Measurements from ENCODE around the gene NLRC3. TPM values are rescaled to one million over a fixed set of nuclear protein-coding genes. Genes with fewer than 3 reads are reported as not detected.

Gene NLRC3
- total RNA-seq, 1 donor from 2014 or later = 0.04 TPM

DNA sequence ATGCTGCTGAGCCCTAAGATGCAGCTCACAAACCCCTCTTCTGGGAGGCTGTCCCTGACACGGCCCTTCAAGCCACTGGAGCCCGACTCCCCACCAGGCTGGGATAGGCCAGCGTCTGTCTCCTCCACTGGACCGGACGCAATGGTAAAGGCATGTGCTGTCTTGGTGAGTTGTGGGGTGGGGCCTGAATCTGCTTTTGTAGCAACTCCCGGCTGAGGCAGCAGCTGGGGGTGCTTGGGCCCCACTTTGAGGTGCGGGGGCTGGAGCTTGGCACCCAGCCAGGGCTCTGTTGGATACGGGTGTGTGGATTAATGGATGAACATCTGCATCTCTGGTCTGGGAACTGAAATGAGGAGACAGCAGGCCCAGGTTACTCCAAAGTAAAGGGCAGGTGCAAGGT is 3.5 kb upstream of the NLRC3 start:
- DNase-seq (ENCODE audit: low read depth) = no peak
- Histone ChIP-seq H3K27me3 (ENCODE audit: control insufficient read depth, insufficient read depth, low read length) (no peaks in the 10 kb centered on the region), H3K36me3 (ENCODE audit: control insufficient read depth, insufficient read depth, low read length) (no peaks in the 10 kb centered on the region), H3K4me3 (ENCODE audit: low read depth, low read length) (no peak overlapping the region)
- no peak for TF ChIP-seq CTCF (IDR thresholded peaks at IDR 0.05; ENCODE audit: insufficient read depth, low read length, poor library complexity, severe bottlenecking)

GRCh38 chr16:3580251-3580651 is 3.0 kb upstream of the NLRC3 start:
- H3K36me3 ChIP-seq (ENCODE audit: control insufficient read depth, insufficient read depth, low read length) = no peaks in the 10 kb centered on the region
- no peak for DNase-seq (ENCODE audit: low read depth)
- H3K4me3 ChIP-seq (ENCODE audit: low read depth, low read length) = no peak overlapping the region
- H3K27me3 ChIP-seq (ENCODE audit: control insufficient read depth, insufficient read depth, low read length) = no peaks in the 10 kb centered on the region
- TF ChIP-seq CTCF (IDR thresholded peaks at IDR 0.05; ENCODE audit: insufficient read depth, low read length, poor library complexity, severe bottlenecking) = no peak

- no peaks in the 10 kb centered on the region for H3K36me3 ChIP-seq (ENCODE audit: control insufficient read depth, insufficient read depth, low read length)
- no peak overlapping the region for H3K4me3 ChIP-seq (ENCODE audit: low read depth, low read length)
- DNase-seq (ENCODE audit: low read depth) = no peak
- no peaks in the 10 kb centered on the region for H3K27me3 ChIP-seq (ENCODE audit: control insufficient read depth, insufficient read depth, low read length)
- no peak for TF ChIP-seq CTCF (IDR thresholded peaks at IDR 0.05; ENCODE audit: insufficient read depth, low read length, poor library complexity, severe bottlenecking)
Measured at GRCh38 chr16:3579776-3580175, 2.6 kb upstream of the NLRC3 start.

- Histone ChIP-seq H3K4me3 (ENCODE audit: low read depth, low read length) (no peak overlapping the region), H3K27me3 (ENCODE audit: control insufficient read depth, insufficient read depth, low read length) (no peaks in the 10 kb centered on the region), H3K36me3 (ENCODE audit: control insufficient read depth, insufficient read depth, low read length) (no peaks in the 10 kb centered on the region)
- no peak for TF ChIP-seq CTCF (IDR thresholded peaks at IDR 0.05; ENCODE audit: insufficient read depth, low read length, poor library complexity, severe bottlenecking)
- DNase-seq (ENCODE audit: low read depth) = no peak
Measured at GRCh38 chr16:3578610-3579551, 1.7 kb upstream of the NLRC3 start.

GRCh38 chr16:3578121-3578520 is 918 bp upstream of the NLRC3 start:
- no peaks in the 10 kb centered on the region for H3K36me3 ChIP-seq (ENCODE audit: control insufficient read depth, insufficient read depth, low read length)
- no peak for TF ChIP-seq CTCF (IDR thresholded peaks at IDR 0.05; ENCODE audit: insufficient read depth, low read length, poor library complexity, severe bottlenecking)
- DNase-seq (ENCODE audit: low read depth) = no peak
- H3K27me3 ChIP-seq (ENCODE audit: control insufficient read depth, insufficient read depth, low read length) = no peaks in the 10 kb centered on the region
- H3K4me3 ChIP-seq (ENCODE audit: low read depth, low read length) = no peak overlapping the region

All from kidney epithelial cell (primary cell).